Body of pancreas (tissue), 4 donors: Measurements from ENCODE around the gene TMSB10. TPM values are rescaled to one million over a fixed set of nuclear protein-coding genes. Genes with fewer than 3 reads are reported as not detected.
"Not testable (repeated sequence)": the region's sequence is repeated elsewhere in the genome, so short reads cannot be mapped to it uniquely, and the experiment has no call there.

ENCODE experiments used
- ATAC-seq: fragments of 150-250 bp; one replicate; pipeline ENCODE4 v1.9.1; 2016
- DNase-seq, 4 donors: peaks; one replicate each; pipeline ENCODE4 v3.0.0-alpha.2; 2019
- H3K27ac ChIP-seq, 4 donors: fragments of 200-600 bp; sonication (generic); 1 replicate in 3 of 4; 2 replicates in 1 of 4; pipeline versions ENCODE4 v1.5.1 to v1.6.1; 2016 to 2019; ENCODE audit warnings: mild to moderate bottlenecking in 1 of 4, mixed read lengths in 1 of 4, moderate library complexity in 1 of 4
- H3K27me3 ChIP-seq, 2 donors: fragments of 200-600 bp; sonication (generic); one replicate each; pipeline ENCODE4 v1.6.0; 2016; ENCODE audit warnings: mild to moderate bottlenecking in 1 of 2
- H3K36me3 ChIP-seq, 2 donors: fragments of 200-600 bp; sonication (generic); replicated peaks in 1 of 2; 2 replicates each; pipeline ENCODE4 v1.5.1; 2016; ENCODE audit warnings: low read depth in 2 of 2; ENCODE audit not compliant: insufficient read depth in 1 of 2
- H3K4me1 ChIP-seq: fragments of 200-600 bp; sonication (generic); one replicate; pipeline ENCODE4 v1.6.0; 2016
- H3K4me3 ChIP-seq, 2 donors: fragments of 200-600 bp; sonication (generic); 1 replicate in 1 of 2; 2 replicates in 1 of 2; pipeline ENCODE4 v1.5.1; 2016 to 2019
- H3K9me3 ChIP-seq, 3 donors: fragments of 200-600 bp; sonication (generic); 1 replicate in 2 of 3; 2 replicates in 1 of 3; pipeline ENCODE4 v1.5.1; 2016
- POLR2A ChIP-seq, 3 donors: fragments of 450-650 bp; IDR thresholded peaks; one replicate each; pipeline ENCODE4 v1.6.1; 2016; ENCODE audit warnings: antibody characterized with exemption in 3 of 3, mild to moderate bottlenecking in 2 of 3
- WGBS, 2 donors: methylation state at CpG; one replicate each; pipeline ENCODE4 v1.1.5; 2017; 5-methylcytosine and 5-hydroxymethylcytosine counted together
- intact Hi-C: fragments of 100-400 bp; cut with DNase I; formaldehyde crosslinking; loops from one replicate; pipeline ENCODE4 v1.15.1; 2023
- total RNA-seq, 2 donors: library from RNA; depleted of rRNA; stranded (reverse); fragments of >200 nt; gene quantifications; one replicate each; pipeline ENCODE4 v1.1.0, GENCODE V29; 2016
- TF ChIP-seq, protein P1 (sequence below), 7 experiments: fragments of 450-650 bp in 4 of 7; fragments of 200-600 bp in 3 of 7; sonication (generic) in 3 of 7; IDR thresholded peaks; one replicate each; pipeline ENCODE4 v1.5.1; 2016 to 2019; ENCODE audit warnings: antibody characterized with exemption in 7 of 7

The TMSB10 gene
- total RNA-seq, 2 donors from 2014 or later, result 672 to 866 TPM

DNA sequence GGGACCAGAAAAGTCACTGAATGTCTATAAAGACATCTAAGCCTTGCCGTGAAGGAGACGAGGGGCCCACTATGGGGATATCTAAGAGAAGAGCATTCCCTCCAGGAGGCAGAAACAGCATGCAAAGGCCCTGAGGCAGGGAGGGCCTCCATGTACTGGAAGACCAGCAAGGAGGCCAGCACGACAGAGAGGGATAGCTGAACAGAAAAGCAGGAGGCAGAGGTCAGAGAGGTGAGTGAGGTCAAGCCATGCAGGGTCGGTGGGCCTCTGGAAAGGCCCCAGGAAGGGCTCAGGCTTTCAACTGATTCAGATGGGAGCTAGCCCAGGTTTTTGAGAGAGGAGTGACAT, 30.3 kb upstream of the TMSB10 start:
- no peak overlapping the region for H3K27ac ChIP-seq
- intact Hi-C loops, result loop anchor here (5.0 kb wide), 1 partner anchor 378 kb away; no protein-coding TSS in a partner anchor
- no peak overlapping the region for H3K4me3 ChIP-seq
- no peak for DNase-seq
- no peaks in the 10 kb centered on the region for H3K9me3 ChIP-seq
- H3K4me1 ChIP-seq, result peaks cover 3% of the 10 kb centered on the region
- TF ChIP-seq POLR2A (IDR thresholded peaks at IDR 0.05), result no peak
- TF ChIP-seq, protein P1, sequence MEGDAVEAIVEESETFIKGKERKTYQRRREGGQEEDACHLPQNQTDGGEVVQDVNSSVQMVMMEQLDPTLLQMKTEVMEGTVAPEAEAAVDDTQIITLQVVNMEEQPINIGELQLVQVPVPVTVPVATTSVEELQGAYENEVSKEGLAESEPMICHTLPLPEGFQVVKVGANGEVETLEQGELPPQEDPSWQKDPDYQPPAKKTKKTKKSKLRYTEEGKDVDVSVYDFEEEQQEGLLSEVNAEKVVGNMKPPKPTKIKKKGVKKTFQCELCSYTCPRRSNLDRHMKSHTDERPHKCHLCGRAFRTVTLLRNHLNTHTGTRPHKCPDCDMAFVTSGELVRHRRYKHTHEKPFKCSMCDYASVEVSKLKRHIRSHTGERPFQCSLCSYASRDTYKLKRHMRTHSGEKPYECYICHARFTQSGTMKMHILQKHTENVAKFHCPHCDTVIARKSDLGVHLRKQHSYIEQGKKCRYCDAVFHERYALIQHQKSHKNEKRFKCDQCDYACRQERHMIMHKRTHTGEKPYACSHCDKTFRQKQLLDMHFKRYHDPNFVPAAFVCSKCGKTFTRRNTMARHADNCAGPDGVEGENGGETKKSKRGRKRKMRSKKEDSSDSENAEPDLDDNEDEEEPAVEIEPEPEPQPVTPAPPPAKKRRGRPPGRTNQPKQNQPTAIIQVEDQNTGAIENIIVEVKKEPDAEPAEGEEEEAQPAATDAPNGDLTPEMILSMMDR (IDR thresholded peaks at IDR 0.05), result no peak
- no peaks in the 10 kb centered on the region for H3K36me3 ChIP-seq
- 64 to 71% methylated on average over 4 of the region's 4 CpGs for WGBS, 2 donors
- peaks cover 0 to 2% of the 10 kb centered on the region in 2 donors for H3K27me3 ChIP-seq
- no peak for ATAC-seq

DNA sequence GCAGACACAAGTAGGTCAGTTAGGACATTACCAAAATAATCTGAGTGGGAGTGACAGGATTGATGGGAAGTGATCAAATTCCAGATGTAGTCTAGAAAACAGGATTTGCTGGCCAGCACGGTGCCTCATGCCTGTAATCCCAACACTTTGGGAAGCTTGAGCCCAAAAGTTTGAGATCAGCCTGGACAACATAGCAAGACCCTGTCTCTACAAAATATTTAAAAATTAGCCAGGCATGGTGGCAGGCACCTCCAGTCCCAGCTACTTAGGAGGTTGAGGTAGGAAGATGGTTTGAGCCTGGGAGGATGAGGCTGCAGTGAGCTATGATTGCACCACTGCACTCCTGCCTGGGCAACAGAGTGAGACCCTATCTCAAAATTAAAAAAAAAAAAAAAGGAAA, 29.8 kb upstream of the TMSB10 start:
- not testable (repeated sequence) for H3K36me3 ChIP-seq, H3K27ac ChIP-seq, H3K4me1 ChIP-seq, H3K27me3 ChIP-seq, H3K4me3 ChIP-seq, H3K9me3 ChIP-seq, DNase-seq, ATAC-seq
- intact Hi-C loops, result loop anchor here (5.0 kb wide), 1 partner anchor 378 kb away; no protein-coding TSS in a partner anchor
- WGBS, 2 donors, result 93 to 94% methylated on average over 1 of the region's 1 CpG

DNA sequence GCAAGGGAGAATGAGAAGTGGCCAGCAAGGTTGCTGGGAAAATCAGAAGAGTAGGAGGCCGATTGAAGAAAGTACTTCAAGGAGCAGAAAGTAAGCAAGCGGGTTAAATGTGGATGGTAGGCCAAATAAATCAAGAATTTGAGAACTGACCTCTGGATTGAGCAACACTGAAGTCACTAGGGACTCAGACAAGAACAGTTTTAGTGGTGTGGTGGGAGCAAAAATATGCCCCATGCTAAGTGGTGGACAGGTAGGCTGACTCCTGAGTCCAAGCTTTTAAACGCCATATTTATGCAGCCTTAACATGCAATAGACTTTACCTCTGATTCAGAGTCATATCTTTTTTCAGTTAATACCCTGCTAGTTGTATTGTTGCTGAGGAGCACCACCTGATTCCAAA, 29.1 kb upstream of the TMSB10 start:
- ATAC-seq, result no peak
- no peak overlapping the region for H3K4me3 ChIP-seq
- no peak overlapping the region for H3K27ac ChIP-seq
- intact Hi-C loops, result loop anchor here (5.0 kb wide), 1 partner anchor 379 kb away; no protein-coding TSS in a partner anchor
- 84 to 87% methylated on average over 3 of the region's 3 CpGs for WGBS, 2 donors
- peaks cover 0 to 14% of the 10 kb centered on the region in 2 donors for H3K27me3 ChIP-seq
- H3K9me3 ChIP-seq, result no peaks in the 10 kb centered on the region
- no peaks in the 10 kb centered on the region for H3K36me3 ChIP-seq
- TF ChIP-seq, protein P1 (IDR thresholded peaks at IDR 0.05), result no peak
- TF ChIP-seq POLR2A (IDR thresholded peaks at IDR 0.05), result no peak
- DNase-seq, result no peak
- peaks cover 15% of the 10 kb centered on the region for H3K4me1 ChIP-seq

DNA sequence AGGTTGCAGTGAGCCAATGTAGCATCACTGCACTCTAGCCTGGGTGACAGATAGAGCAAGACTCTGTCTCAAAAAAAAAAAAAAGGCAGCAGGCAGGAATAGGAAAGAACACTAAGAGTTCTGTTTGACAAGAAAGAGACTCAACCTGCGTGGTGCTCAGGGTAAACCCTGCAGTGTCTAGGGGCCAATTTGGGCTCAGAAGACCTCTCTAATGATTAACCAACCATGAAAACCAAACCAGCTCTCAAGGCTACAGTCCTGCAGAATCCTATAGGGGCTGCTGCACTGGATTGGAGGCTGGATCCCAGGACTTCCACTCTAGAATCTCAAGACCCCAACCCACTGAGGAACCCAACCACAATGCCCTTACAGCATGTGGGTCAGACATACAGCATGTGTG, 27.0 kb upstream of the TMSB10 start:
- peaks cover 0 to 16% of the 10 kb centered on the region in 2 donors for H3K27me3 ChIP-seq
- no peak overlapping the region for H3K27ac ChIP-seq
- H3K4me1 ChIP-seq, result peaks cover 23% of the 10 kb centered on the region
- H3K4me3 ChIP-seq, result no peak overlapping the region
- 33 to 69% methylated on average over 1 of the region's 1 CpG for WGBS, 2 donors
- H3K9me3 ChIP-seq, result no peaks in the 10 kb centered on the region
- DNase-seq, result no peak
- intact Hi-C loops, result loop anchor here (5.0 kb wide), 1 partner anchor 381 kb away; no protein-coding TSS in a partner anchor
- no peak for TF ChIP-seq POLR2A (IDR thresholded peaks at IDR 0.05)
- TF ChIP-seq, protein P1 (IDR thresholded peaks at IDR 0.05), result no peak
- ATAC-seq, result no peak
- no peaks in the 10 kb centered on the region for H3K36me3 ChIP-seq

DNA sequence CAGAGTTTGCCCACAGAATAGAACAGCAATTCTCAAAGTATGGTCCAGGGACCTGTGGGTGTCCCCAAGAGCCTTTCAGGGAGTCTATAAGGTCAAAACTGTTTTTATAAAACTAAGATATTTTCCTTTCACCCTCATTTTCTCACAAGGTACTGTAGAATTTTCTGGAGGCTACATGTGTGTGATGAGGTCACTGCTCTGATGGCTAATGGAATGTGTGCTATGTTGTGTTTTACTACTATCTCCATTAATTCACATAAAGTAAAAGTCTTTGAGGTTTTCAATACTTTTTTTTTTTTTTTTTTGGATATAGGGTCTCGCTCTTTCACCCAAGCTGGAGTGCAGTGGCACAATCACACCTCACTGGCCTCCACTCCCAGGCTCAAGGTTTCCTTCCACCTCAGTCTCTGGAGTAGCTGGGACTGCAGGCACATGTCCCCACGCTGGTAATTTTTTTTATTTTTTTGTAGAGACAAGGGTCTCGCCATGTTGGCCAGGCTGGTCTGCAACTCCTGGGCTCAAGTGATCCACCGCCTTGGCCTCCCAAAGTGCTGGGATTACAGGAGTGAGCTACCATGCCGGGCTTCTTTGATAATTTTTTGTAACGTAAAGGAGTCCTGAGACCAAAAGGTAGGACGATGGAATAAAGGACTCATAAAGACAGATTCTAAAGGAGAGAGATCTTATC, 26.4 kb upstream of the TMSB10 start:
- 74 to 86% methylated on average over 7 of the region's 7 CpGs for WGBS, 2 donors

More for the DNA sequence above, 26.4 kb upstream of the TMSB10 start:
- Histone ChIP-seq H3K4me1 (peaks cover 23% of the 10 kb centered on the region), H3K27me3 (peaks cover 0 to 16% of the 10 kb centered on the region in 2 donors), H3K36me3 (no peaks in the 10 kb centered on the region), H3K9me3 (no peaks in the 10 kb centered on the region), H3K27ac (no peak overlapping the region), H3K4me3 (no peak overlapping the region)
- TF ChIP-seq, protein P1 (IDR thresholded peaks at IDR 0.05), result no peak
- no peak for TF ChIP-seq POLR2A (IDR thresholded peaks at IDR 0.05)
- DNase-seq, result no peak
- ATAC-seq, result no peak
- intact Hi-C loops, result loop anchor here (5.0 kb wide), 1 partner anchor 382 kb away; no protein-coding TSS in a partner anchor
